Fibroblast of lung (primary cell): Measurements from ENCODE around the gene MAPK8. TPM values are rescaled to one million over a fixed set of nuclear protein-coding genes. Genes with fewer than 3 reads are reported as not detected.

Experiments
- DNase-seq, 2 donors: peaks; one replicate each; pipeline versions ENCODE4 v3.0.0 to v3.0.0-alpha.2; 2010; ENCODE audit warnings: low read depth in 2 of 2
- H2AFZ ChIP-seq: 2 replicates; pipeline ENCODE4 v1.5.1; 2012; ENCODE audit warnings: low read length, control low read depth, inconsistent platforms
- H3K27ac ChIP-seq: 2 replicates; pipeline ENCODE4 v1.5.1; 2011; ENCODE audit warnings: low read length, control low read depth; ENCODE audit not compliant: insufficient read depth
- H3K27me3 ChIP-seq: 2 replicates; pipeline ENCODE4 v1.5.1; 2011; ENCODE audit warnings: mild to moderate bottlenecking, low read length; ENCODE audit not compliant: control insufficient read depth, insufficient read depth
- H3K36me3 ChIP-seq: 2 replicates; pipeline ENCODE4 v1.5.1; 2011; ENCODE audit warnings: low read length; ENCODE audit not compliant: control insufficient read depth, insufficient read depth
- H3K4me1 ChIP-seq: 2 replicates; pipeline ENCODE4 v1.5.1; 2011; ENCODE audit warnings: low read length; ENCODE audit not compliant: control insufficient read depth, insufficient read depth; ENCODE audit errors: extremely low read depth
- H3K4me2 ChIP-seq: 2 replicates; pipeline ENCODE4 v1.5.1; 2011; ENCODE audit warnings: low read length, control low read depth; ENCODE audit not compliant: insufficient read depth; ENCODE audit errors: extremely low read depth
- H3K4me3 ChIP-seq, 4 experiments: fragments of 200-600 bp in 1 of 4; sonication (generic) in 1 of 4; replicated peaks in 1 of 4; 2 replicates each; pipeline ENCODE4 v1.5.1; 2011 to 2016; ENCODE audit warnings: low read length in 4 of 4, low read depth in 3 of 4, mild to moderate bottlenecking in 3 of 4, control low read depth in 2 of 4, inconsistent platforms in 1 of 4, mixed read lengths in 1 of 4; ENCODE audit not compliant: insufficient read depth in 1 of 4; ENCODE audit errors: control extremely low read depth in 1 of 4
- H3K79me2 ChIP-seq: 2 replicates; pipeline ENCODE4 v1.5.1; 2012; ENCODE audit warnings: mild to moderate bottlenecking, low read length, inconsistent platforms; ENCODE audit not compliant: control insufficient read depth, insufficient read depth
- H3K9ac ChIP-seq: 2 replicates; pipeline ENCODE4 v1.5.1; 2011; ENCODE audit warnings: mild to moderate bottlenecking, low read length, control low read depth; ENCODE audit not compliant: insufficient read depth
- H3K9me3 ChIP-seq: 2 replicates; pipeline ENCODE4 v1.5.1; 2012; ENCODE audit warnings: low read depth, low read length; ENCODE audit not compliant: control insufficient read depth, insufficient read depth
- H4K20me1 ChIP-seq: 2 replicates; pipeline ENCODE4 v1.5.1; 2011; ENCODE audit warnings: low read length; ENCODE audit not compliant: control insufficient read depth, insufficient read depth; ENCODE audit errors: extremely low read depth
- CTCF ChIP-seq, 2 donors: IDR thresholded peaks in 1 of 2; conservative IDR thresholded peaks in 1 of 2; 1 replicate in 1 of 2; 2 replicates in 1 of 2; pipeline ENCODE4 v1.5.1; 2011 to 2012; ENCODE audit warnings: low read length in 2 of 2, control low read depth in 1 of 2, inconsistent platforms in 1 of 2, low read depth in 1 of 2, mild to moderate bottlenecking in 1 of 2
- EZH2 ChIP-seq: IDR thresholded peaks from 2 replicates; pipeline ENCODE4 v1.5.1; 2012; ENCODE audit warnings: low read length, control low read depth, mild to moderate bottlenecking; ENCODE audit errors: missing control alignments
- polyA plus RNA-seq, 2 donors: library from polyadenylated mRNA; depleted of rRNA in 1 of 2; stranded (reverse) in 1 of 2; unstranded in 1 of 2; fragments of >200 nt; gene quantifications; 2 replicates each; pipeline ENCODE4 v1.2.1, GENCODE V29; 2011 to 2012; ENCODE audit warnings: missing spikeins in 1 of 2
- total RNA-seq: library from RNA; depleted of rRNA; stranded (reverse); fragments of >200 nt; gene quantifications from 2 replicates; pipeline ENCODE4 v1.2.1, GENCODE V29; 2014

MAPK8 gene
- total and polyA plus RNA-seq, 2 donors (not counting 1 experiment from before 2014, with no cell fraction given): 29.4 to 53.7 TPM

- Histone ChIP-seq H2AFZ (no peak overlapping the region), H3K27ac (peak overlapping the region; percentile 49), H4K20me1 (no peaks in the 10 kb centered on the region), H3K79me2 (no peaks in the 10 kb centered on the region), H3K4me2 (peak overlapping the region; percentile 29), H3K4me1 (peaks cover 13% of the 10 kb centered on the region), H3K36me3 (peaks cover 4% of the 10 kb centered on the region), H3K9me3 (no peaks in the 10 kb centered on the region), H3K9ac (no peak overlapping the region), H3K4me3 (no peak overlapping the region), H3K27me3 (no peaks in the 10 kb centered on the region)
- DNase-seq: peak; percentile 72 to 82
- TF ChIP-seq CTCF (conservative IDR thresholded peaks at IDR 0.05 in 1 of 2, IDR thresholded peaks at IDR 0.05 in 1 of 2; ENCODE audit: low read depth in 1 of 2, low read length in 2 of 2) (no peak), EZH2 (no peak)
Observed at GRCh38 chr10:48439031-48439430, 132.6 kb downstream of the MAPK8 start.

GRCh38 chr10:48439581-48440041, 133.1 kb downstream of the MAPK8 start:
- TF ChIP-seq EZH2 (no peak), CTCF (conservative IDR thresholded peaks at IDR 0.05 in 1 of 2, IDR thresholded peaks at IDR 0.05 in 1 of 2; ENCODE audit: low read depth in 1 of 2, low read length in 2 of 2) (no peak)
- Histone ChIP-seq H3K9me3 (no peaks in the 10 kb centered on the region), H3K4me2 (peak overlapping the region; percentile 32), H4K20me1 (no peaks in the 10 kb centered on the region), H3K27ac (peak overlapping the region; percentile 38), H3K36me3 (peaks cover 5% of the 10 kb centered on the region), H3K9ac (no peak overlapping the region), H3K27me3 (no peaks in the 10 kb centered on the region), H2AFZ (no peak overlapping the region), H3K4me3 (no peak overlapping the region), H3K4me1 (peaks cover 13% of the 10 kb centered on the region), H3K79me2 (no peaks in the 10 kb centered on the region)
- peak; percentile 58 to 62 for DNase-seq

- Histone ChIP-seq H4K20me1 (no peaks in the 10 kb centered on the region), H3K4me3 (no peak overlapping the region), H3K27ac (no peak overlapping the region), H3K79me2 (no peaks in the 10 kb centered on the region), H3K9me3 (no peaks in the 10 kb centered on the region), H2AFZ (no peak overlapping the region), H3K4me2 (no peak overlapping the region), H3K27me3 (no peaks in the 10 kb centered on the region), H3K4me1 (peaks cover 13% of the 10 kb centered on the region), H3K9ac (no peak overlapping the region), H3K36me3 (peaks cover 12% of the 10 kb centered on the region)
- DNase-seq: no peak
- TF ChIP-seq CTCF (conservative IDR thresholded peaks at IDR 0.05 in 1 of 2, IDR thresholded peaks at IDR 0.05 in 1 of 2; ENCODE audit: low read depth in 1 of 2, low read length in 2 of 2) (no peak), EZH2 (no peak)
Observed at GRCh38 chr10:48440771-48441170, 134.3 kb downstream of the MAPK8 start.
